ENCODE data around the gene MYT1. TPM values are rescaled to one million over a fixed set of nuclear protein-coding genes. Genes with fewer than 3 reads are reported as not detected.

The MYT1 gene
- polyA plus RNA-seq, 1 experiment, result not detected

DNA sequence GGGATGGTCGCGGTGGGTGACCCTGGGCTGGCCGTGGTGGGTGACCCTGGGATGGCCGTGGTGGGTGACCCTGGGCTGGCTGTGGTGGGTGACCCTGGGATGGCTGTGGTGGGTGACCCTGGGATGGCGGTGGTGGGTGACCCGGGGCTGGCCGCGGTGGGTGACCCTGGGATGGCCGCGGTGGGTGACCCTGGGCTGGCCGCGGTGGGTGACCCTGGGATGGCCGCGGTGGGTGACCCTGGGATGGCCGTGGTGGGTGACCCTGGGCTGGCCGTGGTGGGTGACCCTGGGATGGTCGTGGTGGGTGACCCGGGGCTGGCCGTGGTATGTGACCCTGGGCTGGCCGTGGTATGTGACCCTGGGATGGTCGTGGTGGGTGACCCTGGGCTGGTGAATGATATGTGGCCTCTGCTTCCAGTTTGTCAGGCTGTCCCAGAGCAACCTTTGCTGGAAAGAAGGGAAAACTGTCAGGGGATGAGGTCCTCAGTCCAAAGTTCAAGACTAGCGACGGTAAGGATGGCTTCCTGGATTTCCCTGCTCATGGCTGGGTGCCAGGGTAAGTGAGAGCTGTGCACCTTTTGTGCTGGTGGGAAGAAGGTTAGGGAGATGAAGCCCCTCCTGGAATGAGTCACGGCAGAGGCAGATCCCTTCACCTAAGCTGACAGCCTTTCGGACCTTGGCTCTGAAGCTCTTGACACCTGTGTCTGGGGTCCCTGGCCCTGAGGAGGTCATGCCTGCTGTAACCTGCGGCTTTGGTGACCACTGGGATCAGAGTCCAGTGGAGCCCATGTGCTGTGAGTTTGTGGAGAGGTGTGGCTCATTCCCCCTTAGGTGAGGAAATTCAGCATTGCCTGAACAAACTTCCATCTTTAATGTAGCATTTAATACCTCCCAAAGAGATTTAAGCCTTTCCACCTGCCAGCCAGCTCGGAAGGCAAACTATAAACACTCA is 72.2 kb downstream of the MYT1 start:
- ChIA-PET POLR2A (no interaction called here), CTCF (no interaction called here)
- no peaks in the 10 kb centered on the region for H3K36me3 ChIP-seq (ENCODE audit: control insufficient read depth, insufficient read depth, low read length)
- no peaks in the 10 kb centered on the region for H3K27me3 ChIP-seq (ENCODE audit: control insufficient read depth, insufficient read depth, low read length)
- TF ChIP-seq, protein P1, sequence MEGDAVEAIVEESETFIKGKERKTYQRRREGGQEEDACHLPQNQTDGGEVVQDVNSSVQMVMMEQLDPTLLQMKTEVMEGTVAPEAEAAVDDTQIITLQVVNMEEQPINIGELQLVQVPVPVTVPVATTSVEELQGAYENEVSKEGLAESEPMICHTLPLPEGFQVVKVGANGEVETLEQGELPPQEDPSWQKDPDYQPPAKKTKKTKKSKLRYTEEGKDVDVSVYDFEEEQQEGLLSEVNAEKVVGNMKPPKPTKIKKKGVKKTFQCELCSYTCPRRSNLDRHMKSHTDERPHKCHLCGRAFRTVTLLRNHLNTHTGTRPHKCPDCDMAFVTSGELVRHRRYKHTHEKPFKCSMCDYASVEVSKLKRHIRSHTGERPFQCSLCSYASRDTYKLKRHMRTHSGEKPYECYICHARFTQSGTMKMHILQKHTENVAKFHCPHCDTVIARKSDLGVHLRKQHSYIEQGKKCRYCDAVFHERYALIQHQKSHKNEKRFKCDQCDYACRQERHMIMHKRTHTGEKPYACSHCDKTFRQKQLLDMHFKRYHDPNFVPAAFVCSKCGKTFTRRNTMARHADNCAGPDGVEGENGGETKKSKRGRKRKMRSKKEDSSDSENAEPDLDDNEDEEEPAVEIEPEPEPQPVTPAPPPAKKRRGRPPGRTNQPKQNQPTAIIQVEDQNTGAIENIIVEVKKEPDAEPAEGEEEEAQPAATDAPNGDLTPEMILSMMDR (IDR thresholded peaks at IDR 0.05; ENCODE audit: insufficient read depth, low read depth, low read length), result no peak
- H3K4me3 ChIP-seq (ENCODE audit: low read depth, low read length), result no peak overlapping the region
- no peak for DNase-seq (ENCODE audit: low read depth)

DNA sequence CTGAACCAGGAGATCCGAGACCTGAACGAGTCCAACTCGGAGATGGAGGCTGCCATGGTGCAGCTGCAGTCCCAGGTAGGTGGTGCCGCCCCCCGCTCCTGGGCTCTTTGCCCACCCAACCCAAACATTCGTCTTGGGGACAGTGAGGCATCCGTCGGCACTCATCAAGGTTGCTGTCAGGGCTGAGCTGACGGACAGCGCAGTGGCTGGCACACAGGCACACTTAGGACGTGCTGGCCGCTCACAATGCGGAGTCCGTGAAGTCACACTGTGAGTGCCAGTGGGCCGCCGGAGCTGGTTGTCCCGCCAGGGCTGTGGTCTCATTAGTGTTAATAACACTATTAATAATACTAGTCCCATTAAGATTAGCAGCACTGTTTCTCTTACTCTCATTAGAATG is 73.1 kb downstream of the MYT1 start:
- POLR2A ChIA-PET, result no interaction called here
- 0 out of 2 replicates have a peak, but pooled peaks cover 2% of the 10 kb centered on the region for H3K27me3 ChIP-seq (ENCODE audit: control insufficient read depth, insufficient read depth, low read length)
- no peak for DNase-seq (ENCODE audit: low read depth)
- TF ChIP-seq, protein P1 (IDR thresholded peaks at IDR 0.05; ENCODE audit: insufficient read depth, low read depth, low read length), result no peak
- CTCF ChIA-PET, result no interaction called here
- no peak overlapping the region for H3K4me3 ChIP-seq (ENCODE audit: low read depth, low read length)
- no peaks in the 10 kb centered on the region for H3K36me3 ChIP-seq (ENCODE audit: control insufficient read depth, insufficient read depth, low read length)

DNA sequence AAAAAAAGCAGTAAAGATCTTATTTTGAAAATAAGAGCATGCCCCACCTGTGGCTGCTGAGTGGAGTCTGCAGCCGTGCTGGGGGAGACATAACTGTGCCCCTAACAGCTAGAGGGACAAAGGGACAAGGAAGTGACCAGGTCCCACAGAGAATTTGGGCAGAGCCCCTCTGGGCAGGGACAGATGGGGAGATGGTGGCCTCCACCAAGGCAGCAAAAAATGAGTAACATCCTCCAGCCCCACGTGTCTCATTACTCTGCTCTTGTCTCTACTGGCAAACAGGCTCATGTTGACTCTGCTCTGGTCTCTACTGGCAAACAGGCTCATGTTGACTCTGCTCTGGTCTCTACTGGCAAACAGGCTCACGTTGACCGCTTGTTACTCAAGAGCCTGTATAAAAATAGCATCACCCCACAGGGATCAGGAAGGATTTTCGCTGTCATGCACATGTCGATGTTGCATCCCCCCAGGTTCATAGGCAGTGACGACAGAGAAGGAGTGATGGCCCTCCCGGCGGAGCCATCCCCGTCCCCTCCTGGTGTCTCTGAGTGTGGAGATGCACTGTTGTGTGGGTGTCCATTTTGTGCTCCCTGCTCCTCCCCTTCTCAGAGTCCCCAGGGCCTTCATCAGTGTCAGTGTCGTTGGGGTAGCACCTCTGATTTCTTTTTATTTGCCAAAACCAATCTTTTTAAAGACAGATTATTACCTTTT is 74.0 kb downstream of the MYT1 start:
- CTCF ChIA-PET, result interaction anchor here (0.7 kb wide), 1 partner anchor 18 kb away, joined by 3 read pairs; no protein-coding TSS in a partner anchor
- DNase-seq (ENCODE audit: low read depth), result no peak
- POLR2A ChIA-PET, result no interaction called here
- H3K4me3 ChIP-seq (ENCODE audit: low read depth, low read length), result no peak overlapping the region
- no peaks in the 10 kb centered on the region for H3K36me3 ChIP-seq (ENCODE audit: control insufficient read depth, insufficient read depth, low read length)
- TF ChIP-seq, protein P1 (IDR thresholded peaks at IDR 0.05; ENCODE audit: insufficient read depth, low read depth, low read length), result no peak
- peaks cover 5% of the 10 kb centered on the region for H3K27me3 ChIP-seq (ENCODE audit: control insufficient read depth, insufficient read depth, low read length)

DNA sequence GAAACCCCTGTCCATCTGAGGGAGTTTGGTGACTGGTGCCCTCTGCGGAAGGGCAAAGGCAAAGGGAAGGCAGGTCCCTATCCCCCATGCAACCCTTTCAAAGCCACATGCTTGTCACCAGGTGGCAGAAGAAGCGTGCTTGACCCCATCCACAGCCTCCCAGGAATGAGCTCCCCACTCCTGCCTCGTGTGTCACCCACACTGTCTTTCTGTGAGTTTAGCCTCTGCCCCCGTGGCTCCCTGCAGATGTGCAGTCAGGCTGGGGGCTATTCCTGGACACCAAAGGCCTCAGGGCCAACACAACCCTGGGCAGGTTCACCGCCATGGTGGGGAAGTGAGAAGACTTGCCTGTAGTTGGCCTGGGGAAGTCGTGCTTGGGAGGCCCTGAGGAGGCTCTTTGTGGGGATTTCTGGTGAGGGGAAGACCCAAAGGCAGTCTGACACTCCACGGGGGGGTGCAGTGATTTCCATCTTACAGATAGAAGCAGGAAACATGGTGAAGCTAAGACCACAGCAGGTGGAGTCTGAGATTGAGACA is 74.7 kb downstream of the MYT1 start:
- ChIA-PET CTCF (interaction anchor here (0.7 kb wide), 1 partner anchor 17 kb away, joined by 3 read pairs; no protein-coding TSS in a partner anchor), POLR2A (no interaction called here)
- Histone ChIP-seq H3K36me3 (ENCODE audit: control insufficient read depth, insufficient read depth, low read length) (no peaks in the 10 kb centered on the region), H3K27me3 (ENCODE audit: control insufficient read depth, insufficient read depth, low read length) (peaks cover 8% of the 10 kb centered on the region), H3K4me3 (ENCODE audit: low read depth, low read length) (no peak overlapping the region)
- TF ChIP-seq, protein P1 (IDR thresholded peaks at IDR 0.05; ENCODE audit: insufficient read depth, low read depth, low read length), result 0 out of 2 replicates have a peak, but pooled peaks have one; percentile 3
- DNase-seq (ENCODE audit: low read depth), result no peak
